Fibroblast of villous mesenchyme (primary cell): ENCODE data around the gene LRTM2. TPM values are rescaled to one million over a fixed set of nuclear protein-coding genes. Genes with fewer than 3 reads are reported as not detected.
A peak's percentile ranks its signal among the peaks of the same experiment; 100 is the strongest.

ENCODE experiments used
- DNase-seq: peaks from one replicate; pipeline ENCODE4 v3.0.0-alpha.2; 2010; ENCODE audit warnings: low read depth
- H3K4me3 ChIP-seq: 2 replicates; pipeline ENCODE4 v1.5.1; 2011; ENCODE audit warnings: low read depth, mild to moderate bottlenecking, low read length
- total RNA-seq: library from RNA; depleted of rRNA; stranded (reverse); fragments of >200 nt; gene quantifications from 2 replicates; pipeline ENCODE4 v1.2.3, GENCODE V29; 2012
- TF ChIP-seq, protein P1 (sequence below): IDR thresholded peaks from 2 replicates; pipeline ENCODE4 v1.5.1; 2012; ENCODE audit warnings: low read depth, mild to moderate bottlenecking, low read length; ENCODE audit not compliant: insufficient read depth

LRTM2 gene
- total RNA-seq, 1 donor, result not detected

- no peak for DNase-seq
- H3K4me3 ChIP-seq, result no peak overlapping the region
- TF ChIP-seq, protein P1, sequence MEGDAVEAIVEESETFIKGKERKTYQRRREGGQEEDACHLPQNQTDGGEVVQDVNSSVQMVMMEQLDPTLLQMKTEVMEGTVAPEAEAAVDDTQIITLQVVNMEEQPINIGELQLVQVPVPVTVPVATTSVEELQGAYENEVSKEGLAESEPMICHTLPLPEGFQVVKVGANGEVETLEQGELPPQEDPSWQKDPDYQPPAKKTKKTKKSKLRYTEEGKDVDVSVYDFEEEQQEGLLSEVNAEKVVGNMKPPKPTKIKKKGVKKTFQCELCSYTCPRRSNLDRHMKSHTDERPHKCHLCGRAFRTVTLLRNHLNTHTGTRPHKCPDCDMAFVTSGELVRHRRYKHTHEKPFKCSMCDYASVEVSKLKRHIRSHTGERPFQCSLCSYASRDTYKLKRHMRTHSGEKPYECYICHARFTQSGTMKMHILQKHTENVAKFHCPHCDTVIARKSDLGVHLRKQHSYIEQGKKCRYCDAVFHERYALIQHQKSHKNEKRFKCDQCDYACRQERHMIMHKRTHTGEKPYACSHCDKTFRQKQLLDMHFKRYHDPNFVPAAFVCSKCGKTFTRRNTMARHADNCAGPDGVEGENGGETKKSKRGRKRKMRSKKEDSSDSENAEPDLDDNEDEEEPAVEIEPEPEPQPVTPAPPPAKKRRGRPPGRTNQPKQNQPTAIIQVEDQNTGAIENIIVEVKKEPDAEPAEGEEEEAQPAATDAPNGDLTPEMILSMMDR, result no peak
Observed at GRCh38 chr12:1836241-1836803, 16.0 kb downstream of the LRTM2 start.

- DNase-seq, result no peak
- TF ChIP-seq, protein P1, result no peak
- no peak overlapping the region for H3K4me3 ChIP-seq
Observed at GRCh38 chr12:1836854-1837421, 16.6 kb downstream of the LRTM2 start.

GRCh38 chr12:1837541-1838204 is 17.3 kb downstream of the LRTM2 start:
- H3K4me3 ChIP-seq, result no peak overlapping the region
- TF ChIP-seq, protein P1, result no peak

GRCh38 chr12:1838205-1838993 is 18.0 kb downstream of the LRTM2 start:
- TF ChIP-seq, protein P1, result no peak
- no peak overlapping the region for H3K4me3 ChIP-seq
- no peak for DNase-seq

More at GRCh38 chr12:1837541-1838204, 17.3 kb downstream of the LRTM2 start:
- DNase-seq, result peak; percentile 37

DNA sequence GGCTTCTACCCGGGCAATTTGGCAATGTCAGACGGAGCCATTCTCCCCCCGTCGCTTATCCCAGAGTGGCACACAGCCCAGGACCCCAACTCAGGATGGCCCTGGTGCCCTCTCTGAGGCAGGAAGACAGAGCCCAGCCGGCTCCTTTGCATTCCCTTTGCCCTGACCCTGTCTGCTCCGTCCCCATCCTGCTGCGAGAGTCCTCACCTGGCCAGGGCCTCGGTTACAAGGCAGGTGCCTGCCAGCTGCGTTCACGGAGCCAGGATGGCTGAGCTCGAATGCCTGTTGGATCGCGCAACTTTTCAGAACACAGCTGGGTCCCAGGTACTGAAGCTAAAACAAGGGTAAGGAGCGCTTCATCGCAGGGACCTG is 18.6 kb downstream of the LRTM2 start:
- TF ChIP-seq, protein P1, result no peak
- H3K4me3 ChIP-seq, result no peak overlapping the region
- DNase-seq, result no peak

GRCh38 chr12:1839464-1839863 is 19.1 kb downstream of the LRTM2 start:
- H3K4me3 ChIP-seq, result no peak overlapping the region
- DNase-seq, result no peak
- TF ChIP-seq, protein P1, result no peak
